Activated CD4-positive, alpha-beta T cell treated with anti-CD3 and anti-CD28 coated beads for 24 hours (primary cell): ENCODE measurements around the gene REXO1.

Experiments
- DNase-seq, 2 donors: peaks; one replicate each; pipeline ENCODE4 v3.0.0-alpha.2; 2020; ENCODE audit warnings: low read depth in 2 of 2

Gene REXO1

GRCh38 chr19:1790054-1790792 is 58.1 kb downstream of the REXO1 start:
- no peak for DNase-seq

- no peak for DNase-seq
Measured at GRCh38 chr19:1789261-1790041, 58.8 kb downstream of the REXO1 start.

- no peak for DNase-seq
Measured at GRCh38 chr19:1787116-1787515, 61.2 kb downstream of the REXO1 start.

GRCh38 chr19:1786668-1787067 is 61.6 kb downstream of the REXO1 start:
- no peak for DNase-seq

GRCh38 chr19:1785310-1785709 is 63.0 kb downstream of the REXO1 start:
- no peak for DNase-seq

GRCh38 chr19:1783874-1784273 is 64.4 kb downstream of the REXO1 start:
- DNase-seq = no peak

- DNase-seq = no peak
Measured at GRCh38 chr19:1783354-1783753, 64.9 kb downstream of the REXO1 start.

GRCh38 chr19:1782521-1782920 is 65.8 kb downstream of the REXO1 start:
- DNase-seq = no peak

DNA sequence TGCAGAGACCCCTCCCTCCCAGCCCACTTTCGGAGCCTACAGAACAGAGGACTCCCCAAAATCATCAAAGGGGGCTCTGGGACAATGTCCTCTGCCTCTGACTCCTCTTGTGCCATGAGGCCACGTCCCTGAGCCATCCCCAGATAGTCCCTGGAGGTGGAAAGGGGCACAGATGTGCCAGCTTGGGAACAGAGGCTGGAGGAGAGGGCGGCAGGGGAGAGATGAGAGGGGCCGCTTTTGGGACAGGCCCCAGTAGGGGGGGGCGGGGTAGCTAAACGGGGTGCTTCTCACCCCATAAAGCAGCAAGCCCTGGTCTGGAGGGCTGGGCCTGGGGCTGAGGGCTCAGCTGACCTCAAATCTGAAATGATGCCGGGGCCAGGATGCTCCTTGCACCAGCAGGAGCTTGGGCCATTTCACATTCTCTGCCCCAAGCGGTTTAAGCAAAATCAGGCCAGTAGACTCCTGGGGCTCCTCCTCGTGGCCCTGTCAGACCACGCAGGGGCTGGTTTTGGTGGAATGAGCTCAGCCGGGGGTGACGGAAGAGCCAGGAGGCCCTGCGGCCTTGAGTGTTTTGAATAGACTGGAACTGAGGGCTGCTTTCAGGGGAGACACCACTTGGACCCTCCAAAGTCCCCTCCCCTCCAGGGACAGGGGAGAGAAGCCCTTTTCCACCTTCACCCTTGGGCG is 67.9 kb downstream of the REXO1 start:
- no peak for DNase-seq

GRCh38 chr19:1779574-1779973 is 68.7 kb downstream of the REXO1 start:
- no peak for DNase-seq

- no peak for DNase-seq
Measured at GRCh38 chr19:1777149-1777548, 71.1 kb downstream of the REXO1 start.

GRCh38 chr19:1776606-1777147 is 71.6 kb downstream of the REXO1 start:
- DNase-seq = no peak

GRCh38 chr19:1775951-1776605 is 72.2 kb downstream of the REXO1 start:
- no peak for DNase-seq

DNA sequence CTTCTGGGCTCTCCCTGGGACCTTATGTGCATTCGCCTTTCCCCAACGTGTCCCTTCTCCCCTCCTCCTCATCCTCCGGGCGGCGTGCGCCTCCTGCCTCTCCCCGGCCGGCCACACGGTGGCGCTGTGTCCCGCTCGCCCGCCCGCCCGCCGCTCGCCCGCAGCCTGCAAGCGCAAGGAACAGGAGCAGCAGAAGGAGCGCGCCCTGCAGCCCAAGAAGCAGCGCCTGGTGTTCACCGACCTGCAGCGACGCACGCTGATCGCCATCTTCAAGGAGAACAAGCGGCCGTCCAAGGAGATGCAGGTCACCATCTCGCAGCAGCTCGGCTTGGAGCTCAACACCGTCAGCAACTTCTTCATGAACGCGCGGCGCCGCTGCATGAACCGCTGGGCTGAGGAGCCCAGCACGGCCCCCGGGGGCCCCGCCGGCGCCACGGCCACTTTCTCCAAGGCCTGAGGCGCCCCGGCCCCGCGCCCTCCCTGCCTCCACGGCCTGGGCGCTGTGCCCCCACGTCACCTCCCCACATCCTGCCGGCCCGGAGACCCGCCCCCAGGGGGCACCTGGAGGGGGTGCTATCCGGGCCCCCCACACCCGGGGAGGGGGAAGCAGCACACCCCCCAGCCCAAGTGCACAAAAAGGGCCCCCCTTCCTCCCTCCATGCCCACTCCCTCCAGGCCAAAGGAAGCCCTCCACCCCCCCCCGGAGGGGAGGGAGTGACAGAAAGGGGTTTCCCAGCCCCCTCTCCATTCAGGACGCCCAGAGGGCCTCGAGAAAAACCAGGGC is 73.1 kb downstream of the REXO1 start:
- no peak for DNase-seq

DNA sequence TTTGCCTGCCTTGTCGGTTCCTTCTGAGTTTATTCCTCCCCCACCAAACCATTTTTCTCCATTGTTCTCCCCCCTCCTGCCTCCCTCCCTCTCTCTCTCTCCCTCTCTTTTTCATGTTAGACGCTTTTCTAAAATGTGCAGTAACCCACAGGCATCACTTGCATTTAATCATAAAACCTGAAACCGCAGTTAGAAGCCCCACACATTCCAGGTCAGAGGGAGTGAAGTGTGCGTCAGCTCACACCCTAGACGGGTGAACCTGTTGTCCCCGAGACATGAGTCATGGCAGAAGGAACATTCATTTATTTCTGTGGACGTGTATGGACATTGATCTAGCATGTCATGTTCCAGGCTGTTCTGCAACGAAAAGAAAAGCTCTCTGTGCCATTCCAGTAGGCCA is 75.1 kb downstream of the REXO1 start:
- DNase-seq = no peak

DNA sequence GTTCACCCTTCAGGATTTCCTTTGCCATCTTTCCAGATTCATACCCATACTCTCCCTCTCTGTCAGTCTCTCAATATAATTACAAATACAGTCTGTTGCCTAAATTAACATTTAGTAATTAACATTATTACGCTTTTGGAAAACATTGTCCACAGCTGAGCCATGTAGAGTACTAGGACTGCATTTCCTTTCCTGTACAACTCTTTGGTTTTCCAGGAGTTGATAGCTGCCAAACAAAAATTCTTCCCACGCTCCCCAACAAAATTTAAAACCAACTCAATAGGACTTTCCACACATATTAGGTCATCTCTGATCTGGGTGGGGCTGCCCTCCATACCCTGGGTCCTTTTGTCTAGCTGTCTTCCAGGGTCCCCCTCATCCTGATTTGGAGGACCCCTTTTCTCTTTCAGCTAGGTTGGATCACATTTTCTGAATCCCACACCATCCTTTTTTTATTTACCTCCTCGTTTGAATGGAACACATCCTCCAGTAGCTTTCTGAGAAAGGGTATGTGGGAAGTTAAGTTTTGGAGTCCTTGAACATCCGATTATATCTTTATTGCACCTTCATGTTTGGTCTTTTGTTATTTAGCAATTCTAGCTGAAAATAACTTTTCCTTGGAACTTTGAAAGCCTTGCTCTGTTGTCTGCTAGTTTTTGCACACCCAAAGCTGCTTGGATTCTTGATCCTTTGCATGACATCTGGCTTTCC is 77.3 kb downstream of the REXO1 start:
- DNase-seq = no peak

- DNase-seq = no peak
Measured at GRCh38 chr19:1769645-1769985, 78.7 kb downstream of the REXO1 start.

DNA sequence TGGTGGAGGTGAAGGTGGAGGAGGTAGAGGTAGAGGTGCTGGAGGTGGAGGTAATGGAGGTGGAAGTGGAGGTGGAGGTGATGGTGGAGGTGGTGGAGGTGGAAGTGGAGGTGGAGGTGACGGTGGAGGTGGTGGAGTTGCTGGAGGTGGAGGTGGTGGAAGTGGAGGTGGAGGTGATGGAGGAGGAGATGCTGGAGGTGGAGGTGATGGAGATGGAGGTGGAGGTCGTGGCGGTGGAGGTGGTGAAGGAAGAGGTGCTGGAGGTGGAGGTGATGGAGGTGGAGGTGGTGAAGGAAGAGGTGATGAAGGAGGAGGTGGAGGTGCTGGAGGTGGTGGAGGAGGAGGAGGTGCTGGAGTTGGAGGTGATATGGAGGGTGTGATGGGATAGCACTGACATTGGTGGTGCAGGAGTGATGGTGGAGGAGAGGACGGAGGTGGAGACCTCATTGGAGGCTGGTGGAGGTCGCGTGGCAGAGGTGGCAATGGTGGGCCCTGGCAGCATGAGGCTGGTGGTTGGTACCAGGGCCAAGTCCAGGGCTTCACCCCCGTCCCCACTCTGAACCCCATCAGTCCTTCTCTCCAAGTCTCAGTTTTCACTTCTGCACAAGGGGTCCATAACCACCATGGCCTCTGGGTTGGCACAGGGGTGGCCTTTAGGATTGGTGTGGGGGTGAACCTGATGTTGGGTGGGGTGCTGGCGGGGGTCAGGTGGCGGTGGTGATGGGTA is 79.2 kb downstream of the REXO1 start:
- no peak for DNase-seq

GRCh38 chr19:1768248-1768647 is 80.0 kb downstream of the REXO1 start:
- no peak for DNase-seq

GRCh38 chr19:1767464-1767933 is 80.8 kb downstream of the REXO1 start:
- DNase-seq = peak; percentile 44 to 52
